HG03565 (cell line): Measurements from ENCODE around the gene MAP6.
"Not testable (repeated sequence)": the region's sequence is repeated elsewhere in the genome, so short reads cannot be mapped to it uniquely, and the experiment has no call there.

Experiments used
- ATAC-seq: cut with Tn5 transposase; IDR thresholded peaks from one replicate; pipeline ENCODE4 v1.9.1; 2021; ENCODE audit warnings: mild to moderate bottlenecking, moderate library complexity; ENCODE audit not compliant: unreplicated experiment

The MAP6 gene

GRCh38 chr11:75593286-75593915 lies 75.4 kb downstream of the MAP6 start:
- no peak for ATAC-seq

- no peak for ATAC-seq
Observed at GRCh38 chr11:75592715-75593114, 76.1 kb downstream of the MAP6 start.

GRCh38 chr11:75591966-75592365 lies 76.9 kb downstream of the MAP6 start:
- no peak for ATAC-seq

GRCh38 chr11:75591371-75591770 lies 77.5 kb downstream of the MAP6 start:
- no peak for ATAC-seq

GRCh38 chr11:75589933-75590332 lies 78.9 kb downstream of the MAP6 start:
- no peak for ATAC-seq

GRCh38 chr11:75589051-75589450 lies 79.8 kb downstream of the MAP6 start:
- no peak for ATAC-seq

GRCh38 chr11:75588051-75588481 lies 80.8 kb downstream of the MAP6 start:
- no peak for ATAC-seq

- no peak for ATAC-seq
Observed at GRCh38 chr11:75586395-75586794, 82.4 kb downstream of the MAP6 start.

GRCh38 chr11:75585293-75585670 lies 83.6 kb downstream of the MAP6 start:
- ATAC-seq, result no peak

GRCh38 chr11:75584659-75585292 lies 84.1 kb downstream of the MAP6 start:
- ATAC-seq, result not testable (repeated sequence)

GRCh38 chr11:75583718-75584658 lies 84.8 kb downstream of the MAP6 start:
- no peak for ATAC-seq

- ATAC-seq, result peak; percentile 62
Observed at GRCh38 chr11:75582895-75583717, 85.7 kb downstream of the MAP6 start.

- ATAC-seq, result no peak
Observed at GRCh38 chr11:75582506-75582894, 86.3 kb downstream of the MAP6 start.

- ATAC-seq, result no peak
Observed at GRCh38 chr11:75579841-75580240, 89.0 kb downstream of the MAP6 start.

GRCh38 chr11:75578977-75579376 lies 89.9 kb downstream of the MAP6 start:
- no peak for ATAC-seq

- no peak for ATAC-seq
Observed at GRCh38 chr11:75577207-75577606, 91.6 kb downstream of the MAP6 start.

GRCh38 chr11:75576499-75576918 lies 92.3 kb downstream of the MAP6 start:
- no peak for ATAC-seq

GRCh38 chr11:75576017-75576416 lies 92.8 kb downstream of the MAP6 start:
- no peak for ATAC-seq

GRCh38 chr11:75574698-75575602 lies 93.9 kb downstream of the MAP6 start:
- no peak for ATAC-seq

GRCh38 chr11:75572744-75573143 lies 96.1 kb downstream of the MAP6 start:
- ATAC-seq, result no peak
